Smooth muscle cell of the brain vasculature (primary cell): ENCODE measurements around the gene MLH1.
"Not testable (repeated sequence)": the region's sequence is repeated elsewhere in the genome, so short reads cannot be mapped to it uniquely, and the experiment has no call there.

Experiments
- DNase-seq: peaks from one replicate; pipeline ENCODE4 v3.0.0-alpha.2; 2012; ENCODE audit warnings: low read depth, low spot score

MLH1 gene

DNA sequence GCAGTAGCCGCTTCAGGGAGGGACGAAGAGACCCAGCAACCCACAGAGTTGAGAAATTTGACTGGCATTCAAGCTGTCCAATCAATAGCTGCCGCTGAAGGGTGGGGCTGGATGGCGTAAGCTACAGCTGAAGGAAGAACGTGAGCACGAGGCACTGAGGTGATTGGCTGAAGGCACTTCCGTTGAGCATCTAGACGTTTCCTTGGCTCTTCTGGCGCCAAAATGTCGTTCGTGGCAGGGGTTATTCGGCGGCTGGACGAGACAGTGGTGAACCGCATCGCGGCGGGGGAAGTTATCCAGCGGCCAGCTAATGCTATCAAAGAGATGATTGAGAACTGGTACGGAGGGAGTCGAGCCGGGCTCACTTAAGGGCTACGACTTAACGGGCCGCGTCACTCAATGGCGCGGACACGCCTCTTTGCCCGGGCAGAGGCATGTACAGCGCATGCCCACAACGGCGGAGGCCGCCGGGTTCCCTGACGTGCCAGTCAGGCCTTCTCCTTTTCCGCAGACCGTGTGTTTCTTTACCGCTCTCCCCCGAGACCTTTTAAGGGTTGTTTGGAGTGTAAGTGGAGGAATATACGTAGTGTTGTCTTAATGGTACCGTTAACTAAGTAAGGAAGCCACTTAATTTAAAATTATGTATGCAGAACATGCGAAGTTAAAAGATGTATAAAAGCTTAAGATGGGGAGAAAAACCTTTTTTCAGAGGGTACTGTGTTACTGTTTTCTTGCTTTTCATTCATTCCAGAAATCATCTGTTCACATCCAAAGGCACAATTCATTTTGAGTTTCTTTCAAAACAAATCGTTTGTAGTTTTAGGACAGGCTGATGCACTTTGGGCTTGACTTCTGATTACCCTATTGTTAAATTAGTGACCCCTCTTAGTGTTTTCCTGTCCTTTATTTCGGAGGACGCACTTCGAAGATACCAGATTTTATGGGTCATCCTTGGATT lies at the start of gene MLH1:
Gene MLH1, plus strand, starts transcription at position 193 of the 958 bp plus-strand sequence. Its CDS starts 30 bp downstream, at position 223.
- DNase-seq = peak; percentile 100

DNA sequence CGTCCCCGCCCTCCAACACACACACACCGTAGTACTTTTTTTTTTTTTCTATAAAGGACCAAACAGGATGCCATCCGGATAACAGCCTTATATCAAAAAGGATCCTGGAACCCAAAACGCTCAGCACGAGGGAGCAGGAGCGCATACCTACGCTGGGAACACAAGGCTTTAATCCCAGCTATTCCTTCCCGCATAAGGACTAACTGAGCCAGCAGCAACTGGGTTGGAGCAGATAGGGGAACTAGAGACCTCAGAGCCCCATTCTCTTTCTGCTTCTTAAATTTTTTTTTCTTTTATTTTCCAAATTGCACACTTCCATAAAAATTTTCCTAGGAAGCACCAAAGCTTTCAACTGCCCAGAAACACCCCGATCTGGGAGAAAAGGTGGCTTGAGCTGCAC lies 49.7 kb upstream of the MLH1 start:
- DNase-seq = no peak

DNA sequence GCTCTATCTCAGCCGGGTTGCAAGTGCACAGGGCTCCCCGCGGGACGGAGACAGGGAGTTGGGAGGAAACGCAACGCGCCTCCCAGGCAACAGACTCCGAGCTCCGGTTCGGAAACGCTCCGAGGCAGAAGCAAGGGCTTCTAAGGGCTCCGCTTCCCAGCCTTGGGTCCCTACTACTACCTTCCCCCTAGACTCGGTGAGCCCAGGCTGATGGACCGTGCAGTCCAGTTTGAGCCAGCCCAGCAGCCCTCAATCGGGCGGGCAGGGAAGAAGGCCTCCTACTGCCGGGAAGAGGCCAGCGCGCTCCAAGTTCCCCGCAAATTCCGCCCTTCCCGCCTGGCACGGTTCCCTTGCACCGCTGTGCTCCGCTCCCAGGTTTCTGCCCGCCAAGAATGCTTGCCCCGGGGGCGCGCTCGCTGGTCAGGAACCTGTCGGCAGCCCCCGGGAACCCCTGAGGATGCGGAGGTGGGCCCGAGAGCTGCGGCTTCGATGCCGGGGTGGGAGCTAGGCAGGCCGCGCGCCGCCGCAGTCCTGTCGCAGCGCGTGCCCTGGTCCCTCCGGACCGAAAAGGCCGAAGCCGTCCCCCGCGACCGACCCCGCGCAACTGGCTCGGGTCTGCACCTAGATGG lies 49.2 kb upstream of the MLH1 start:
- DNase-seq = peak; percentile 24

DNA sequence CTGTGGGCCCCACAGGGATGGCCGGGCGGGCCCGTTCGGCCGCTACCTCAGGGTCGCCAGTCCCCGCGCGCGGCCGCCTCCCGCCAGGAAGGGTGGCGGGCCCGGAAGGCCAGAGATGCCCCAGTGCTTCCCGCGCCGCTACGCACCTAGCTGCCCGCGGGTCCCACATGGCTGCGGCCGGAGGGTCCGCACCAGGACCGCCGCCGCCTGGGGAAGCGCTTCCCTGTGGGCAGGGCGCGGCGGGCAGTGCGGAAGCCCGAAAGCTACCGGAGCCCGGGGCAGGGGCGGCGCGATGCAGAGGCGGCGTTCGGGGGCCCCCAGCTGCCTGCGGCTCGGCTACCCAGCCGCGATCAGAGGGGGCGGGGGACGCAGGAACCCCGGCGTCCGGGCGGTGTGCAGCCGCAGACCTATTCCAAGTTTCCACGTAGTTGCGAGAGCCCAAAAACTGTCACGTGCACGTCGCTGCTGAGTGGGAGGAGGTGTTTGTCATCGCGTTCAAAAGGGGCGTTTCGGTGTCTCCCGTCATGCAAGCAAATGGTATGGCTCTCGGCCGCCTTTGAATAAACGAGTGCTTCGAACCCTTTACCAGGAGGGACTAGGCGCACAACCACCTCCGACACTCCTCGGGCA lies 48.6 kb upstream of the MLH1 start, which contains the start of gene TRANK1:
Gene TRANK1, minus strand, starts transcription at position 414 of the 630 bp plus-strand sequence. Its CDS starts 245 bp downstream, at position 169.
- no peak for DNase-seq

DNA sequence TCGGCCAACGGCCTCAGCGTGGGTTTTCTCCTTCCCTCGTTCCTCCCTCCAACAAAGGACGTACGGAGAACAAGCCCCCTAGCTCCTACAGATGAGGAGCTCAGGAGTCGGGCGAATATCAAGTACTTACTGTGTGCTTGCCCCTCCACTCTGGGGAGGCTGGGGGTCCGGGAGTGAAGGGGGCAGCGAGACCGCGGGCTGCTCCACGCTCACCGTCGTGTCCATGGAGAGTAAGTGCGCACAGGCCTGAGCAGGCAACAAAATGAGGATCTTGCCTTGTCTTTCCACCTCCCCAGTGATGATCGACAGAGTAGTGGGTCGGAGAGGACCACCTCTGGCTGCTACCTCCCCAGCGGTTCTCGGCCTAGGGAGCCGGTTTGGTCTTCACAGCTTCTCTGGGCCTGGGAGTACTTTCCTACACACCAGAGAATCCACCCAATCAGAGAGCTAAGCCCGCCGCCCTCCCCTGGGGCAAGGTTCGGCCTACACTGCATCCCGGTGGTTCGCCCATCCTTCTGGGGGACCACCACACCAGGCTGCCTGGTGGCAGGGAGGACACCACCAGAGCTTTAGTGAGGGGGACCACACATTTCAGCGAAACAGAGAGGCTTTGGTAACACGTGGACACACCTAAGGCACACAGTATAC lies 47.9 kb upstream of the MLH1 start:
- no peak for DNase-seq

DNA sequence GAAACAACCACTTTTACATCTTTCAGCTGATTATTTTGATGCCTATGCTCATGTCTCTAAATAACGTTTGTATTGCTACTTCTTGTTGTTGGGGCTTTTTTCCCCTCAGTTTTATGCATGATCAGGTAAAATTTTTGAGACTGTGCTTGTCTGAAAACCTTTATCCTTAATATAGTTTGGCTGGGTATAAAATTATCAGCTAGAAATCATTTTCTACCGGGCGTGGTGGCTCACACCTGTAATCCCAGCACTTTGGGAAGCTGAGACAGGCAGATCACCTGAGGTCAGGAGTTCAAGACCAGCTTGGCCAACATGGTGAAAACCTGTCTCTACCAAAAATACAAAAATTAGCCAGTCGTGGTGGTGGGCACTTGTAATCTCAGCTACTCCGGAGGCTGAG lies 45.5 kb upstream of the MLH1 start:
- DNase-seq = not testable (repeated sequence)

DNA sequence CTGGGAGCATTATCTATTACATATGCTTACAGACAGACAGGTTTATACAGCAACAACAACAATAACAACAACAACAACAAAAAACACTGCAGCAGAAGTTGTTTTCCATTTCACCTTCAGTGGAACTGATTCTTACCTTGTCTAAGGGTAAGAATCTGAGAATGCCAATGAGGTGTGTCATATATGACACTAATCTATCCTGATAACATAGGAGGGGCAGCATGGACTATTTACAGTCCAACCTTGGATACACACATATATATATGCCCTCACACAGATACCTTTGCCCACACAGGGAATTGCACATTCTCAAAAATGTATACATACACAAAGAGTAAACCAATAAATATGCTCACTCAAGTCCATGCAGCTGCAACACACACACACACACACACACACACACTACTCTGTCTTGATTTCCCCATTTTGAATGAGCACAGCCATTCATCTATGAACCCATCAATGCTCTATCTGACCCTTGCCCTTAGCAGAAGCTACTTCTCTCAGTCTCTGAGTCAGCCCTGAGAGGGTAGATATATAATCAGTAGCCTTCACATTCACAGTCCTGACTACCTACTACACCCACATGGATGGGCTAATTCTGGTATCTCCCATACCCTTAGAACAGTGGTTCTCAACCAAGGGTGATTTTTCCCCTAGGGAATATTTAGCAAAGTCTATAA lies 38.7 kb upstream of the MLH1 start:
- no peak for DNase-seq

DNA sequence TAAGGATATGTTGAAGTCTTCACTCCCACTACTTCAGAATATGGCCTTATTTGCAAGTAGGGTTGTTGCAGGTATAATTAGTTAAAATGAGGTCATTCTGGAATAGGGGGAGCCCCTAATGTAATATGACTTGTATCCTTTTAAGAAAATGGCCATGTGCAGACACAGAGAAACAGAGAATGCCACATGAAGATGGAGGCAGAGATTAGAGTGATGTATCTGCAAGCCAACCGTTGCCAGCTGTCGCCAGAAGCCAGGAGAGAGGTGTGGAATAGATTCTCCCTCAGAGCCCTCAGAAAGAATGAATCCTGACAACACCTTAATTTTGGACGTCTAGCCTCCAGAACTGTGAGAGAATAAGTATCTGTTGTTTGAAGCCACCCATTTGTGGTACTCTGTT lies 37.2 kb upstream of the MLH1 start:
- no peak for DNase-seq

DNA sequence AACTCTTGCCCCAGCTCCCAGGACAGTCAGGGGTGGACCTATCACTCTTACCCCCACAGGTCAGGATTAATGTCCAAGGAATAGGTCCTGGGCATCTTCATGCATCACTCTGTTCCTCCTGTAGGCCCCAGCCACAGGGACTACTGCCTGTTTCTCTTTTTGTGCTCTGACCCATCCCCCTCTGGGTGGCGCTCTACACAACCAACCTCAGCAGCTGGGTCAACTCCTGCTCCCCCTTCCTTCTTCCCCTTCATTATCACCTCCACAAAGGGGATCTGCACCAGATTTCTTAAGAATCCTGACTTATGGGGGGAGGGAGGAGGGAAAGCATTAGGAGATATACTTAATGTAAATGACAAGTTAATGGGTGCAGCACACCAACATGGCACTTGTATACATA lies 36.3 kb upstream of the MLH1 start:
- no peak for DNase-seq

DNA sequence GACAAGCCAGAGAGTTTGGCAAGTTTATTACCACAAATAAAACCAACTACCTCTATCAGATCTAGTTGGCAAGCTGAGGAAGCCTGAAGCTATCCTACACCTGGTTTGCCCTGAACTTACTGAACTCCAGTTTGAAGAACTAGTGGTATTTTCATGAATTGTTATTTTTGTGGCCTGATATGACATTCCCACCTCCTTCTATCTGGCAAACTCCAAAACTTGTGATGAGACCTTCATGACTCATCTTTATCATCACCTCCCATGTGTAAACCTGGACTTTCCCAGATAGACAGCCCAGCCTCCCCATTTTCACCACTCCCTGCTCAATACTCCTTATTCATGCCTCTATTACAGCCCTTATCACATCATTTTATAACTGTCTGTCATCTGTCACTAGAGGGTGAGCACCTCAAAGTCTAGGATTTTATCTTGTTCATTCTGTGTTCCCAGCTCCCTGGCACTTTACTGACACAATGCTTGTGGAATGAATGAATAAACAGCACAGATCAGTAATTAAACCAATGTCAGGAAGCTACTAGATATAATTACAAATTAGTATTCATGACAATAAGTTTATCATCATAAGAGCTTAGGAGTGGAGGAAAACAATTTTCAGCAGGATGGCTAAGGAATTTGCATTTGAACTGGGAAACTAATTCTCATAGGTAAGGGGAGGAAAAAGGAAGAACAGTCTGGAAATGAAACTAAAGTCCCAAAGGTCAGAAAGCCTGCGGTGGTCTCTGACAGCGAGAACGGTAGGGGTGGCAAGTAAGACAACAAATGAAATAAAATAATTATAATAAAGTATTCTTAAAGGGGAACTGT lies 35.2 kb upstream of the MLH1 start:
- no peak for DNase-seq

DNA sequence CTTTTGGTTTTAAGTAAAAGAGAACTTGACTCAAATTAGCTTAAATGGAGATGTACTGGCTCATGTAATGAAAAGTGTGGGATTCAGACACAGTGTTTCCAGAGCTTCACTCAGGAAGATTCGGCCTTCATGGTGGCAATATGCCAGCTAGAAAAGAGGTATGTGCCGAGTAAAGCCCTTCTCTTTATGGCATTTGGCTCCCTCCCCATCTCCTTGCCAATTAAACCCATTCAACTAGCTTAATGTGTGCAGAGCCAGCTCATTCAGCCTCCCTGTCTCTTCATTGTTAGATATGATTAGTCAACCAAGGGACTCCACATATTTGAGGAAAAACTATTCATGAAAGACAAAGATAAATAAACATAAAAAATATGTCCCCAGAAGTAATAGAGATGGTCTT lies 33.5 kb upstream of the MLH1 start:
- no peak for DNase-seq

DNA sequence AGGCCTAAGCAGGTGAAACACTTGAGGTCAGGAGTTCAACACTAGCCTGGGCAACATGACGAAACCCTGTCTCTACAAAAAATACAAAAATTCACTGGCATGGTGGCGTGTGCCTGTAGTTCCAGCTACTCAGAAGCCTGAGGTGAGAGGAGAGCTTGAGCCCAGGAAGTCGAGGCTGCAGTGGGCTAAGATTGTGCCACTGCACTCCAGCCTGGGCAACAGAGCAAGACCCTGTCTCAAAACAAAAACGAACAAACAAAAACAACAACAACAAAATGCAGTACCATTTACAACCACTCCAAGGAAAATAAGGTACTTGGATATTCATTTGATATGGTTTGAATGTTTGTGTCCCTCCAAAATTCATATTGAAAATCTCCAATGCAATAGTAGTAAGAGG lies 32.8 kb upstream of the MLH1 start:
- DNase-seq = no peak

DNA sequence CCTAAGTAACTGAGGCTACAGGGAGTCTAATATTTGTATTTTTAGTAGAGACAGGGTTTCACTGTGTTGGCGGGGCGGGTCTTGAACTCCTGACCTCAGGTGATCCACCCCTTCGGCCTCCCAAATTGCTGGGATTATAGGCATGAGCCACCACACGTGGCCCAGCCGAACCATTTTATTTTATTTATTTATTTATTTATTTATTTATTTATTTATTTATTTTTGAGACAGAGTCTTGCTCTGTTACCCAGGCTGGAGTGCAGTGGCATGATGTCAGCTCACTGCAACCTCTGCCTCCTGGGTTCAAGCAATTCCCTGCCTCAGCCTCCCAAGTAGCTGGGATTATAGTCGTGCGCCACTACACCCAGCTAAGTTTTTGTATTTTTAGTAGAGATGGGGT lies 30.3 kb upstream of the MLH1 start:
- not testable (repeated sequence) for DNase-seq

DNA sequence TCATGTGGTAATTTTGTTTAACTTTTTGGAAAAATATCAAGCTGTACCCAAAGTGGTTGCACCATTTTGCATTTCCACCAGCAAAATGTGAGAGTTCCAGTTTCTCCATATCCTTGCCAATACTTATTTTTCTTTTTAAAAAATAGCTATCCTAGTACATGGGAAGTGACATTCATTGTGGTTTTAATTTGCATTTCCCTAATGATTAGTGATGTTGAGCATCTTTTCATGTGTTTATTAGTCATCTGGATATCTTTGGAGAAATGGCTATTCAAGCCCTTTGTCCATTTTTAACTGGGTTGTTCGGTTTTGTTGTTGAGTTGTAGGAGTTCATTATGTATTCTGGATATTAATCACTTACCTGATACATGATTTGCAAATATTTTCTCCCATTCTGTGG lies 29.0 kb upstream of the MLH1 start:
- DNase-seq = no peak

DNA sequence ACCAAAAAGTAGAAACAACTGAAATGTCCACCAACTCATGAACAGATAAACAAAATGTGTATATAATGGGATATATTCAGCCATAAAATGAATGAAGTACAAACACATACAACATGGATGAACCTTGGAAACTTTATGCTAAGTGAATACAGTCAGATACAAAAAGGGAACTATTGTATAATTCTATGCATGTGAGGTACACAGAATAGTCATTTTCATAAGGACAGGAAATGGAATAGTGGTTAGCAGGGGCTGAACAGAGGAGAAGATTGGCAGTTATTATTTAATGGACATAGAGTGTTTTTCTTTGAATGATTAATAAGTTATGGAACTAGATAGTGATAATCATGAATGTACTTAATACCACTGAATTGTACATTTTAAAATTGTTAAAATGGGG lies 28.5 kb upstream of the MLH1 start:
- DNase-seq = no peak

DNA sequence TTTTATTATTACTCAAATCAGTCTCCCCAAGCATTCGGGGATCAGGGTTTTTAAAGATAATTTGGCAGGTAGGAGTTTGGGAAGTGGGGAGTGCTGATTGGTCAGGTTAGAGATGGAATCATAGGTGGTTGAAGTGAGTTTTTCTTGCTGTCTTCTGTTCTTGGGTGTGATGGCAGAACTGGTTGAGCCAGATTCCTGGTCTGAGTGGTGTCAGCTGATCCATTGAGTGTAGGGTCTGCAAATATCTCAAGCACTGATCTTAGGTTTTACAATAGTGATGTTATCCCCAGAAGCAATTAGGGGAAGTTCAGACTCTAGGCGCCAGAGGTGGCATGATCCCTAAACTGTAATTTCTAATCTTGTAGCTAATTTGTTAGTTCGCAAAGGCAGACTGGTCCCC lies 27.9 kb upstream of the MLH1 start:
- DNase-seq = no peak

DNA sequence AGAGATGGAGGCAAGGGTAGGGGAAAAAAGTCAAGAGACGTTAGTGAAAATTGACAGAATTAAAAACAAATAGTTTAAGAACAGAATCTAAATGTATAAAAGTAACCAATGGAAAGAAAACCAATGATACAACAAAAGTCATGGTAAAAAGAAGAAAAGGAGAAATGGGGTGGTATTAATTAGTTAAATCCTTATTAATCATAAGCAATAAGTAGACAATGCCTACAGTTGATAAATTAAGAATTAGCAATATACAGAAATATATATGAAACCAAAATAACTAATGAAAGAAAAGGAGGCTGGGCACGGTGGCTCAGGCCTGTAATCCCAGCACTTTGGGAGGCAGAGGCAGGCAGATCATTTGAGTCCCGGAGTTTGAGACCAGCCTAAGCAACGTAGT lies 24.2 kb upstream of the MLH1 start:
- DNase-seq = no peak

DNA sequence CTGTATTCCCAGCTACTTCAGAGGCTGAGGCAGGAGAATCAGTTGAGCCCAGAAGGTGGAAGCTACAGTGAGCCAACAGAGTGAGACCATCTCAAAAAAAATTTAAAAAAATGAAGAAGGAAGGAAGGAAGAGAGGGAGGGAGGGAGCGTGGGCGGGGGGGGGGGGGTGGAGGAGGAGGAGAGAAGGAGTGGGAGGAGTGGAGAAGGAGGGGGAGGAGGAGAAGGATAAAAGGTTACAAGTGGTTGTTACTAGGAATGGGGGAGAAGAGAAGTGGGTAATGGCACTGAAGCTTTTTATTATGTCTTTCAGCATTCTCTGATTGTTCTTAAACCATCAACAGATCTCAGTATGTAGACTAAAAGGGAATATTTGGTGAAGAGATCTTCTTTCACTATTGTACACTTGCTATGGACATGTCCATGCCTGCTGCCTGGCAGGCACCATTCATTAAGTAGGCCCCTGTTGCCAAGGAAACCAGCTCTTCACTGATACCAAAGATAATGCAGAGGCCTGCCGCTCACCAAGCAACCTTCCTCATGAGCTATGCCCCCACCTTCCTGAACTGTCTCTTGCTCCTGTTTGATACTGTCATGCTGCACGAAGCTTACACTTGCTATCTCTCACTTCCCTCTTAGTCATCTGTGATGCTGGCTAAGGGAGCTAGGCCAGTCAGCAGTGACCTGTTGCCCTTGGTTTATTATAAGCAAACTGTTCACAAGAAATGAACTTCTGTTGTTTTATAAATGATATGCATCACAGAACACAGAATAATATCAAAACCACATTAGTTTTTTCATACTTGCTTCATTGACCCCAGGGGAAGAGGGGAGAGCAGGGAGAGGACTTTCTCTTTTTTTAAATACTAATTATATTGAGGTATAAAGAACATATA lies 23.5 kb upstream of the MLH1 start:
- no peak for DNase-seq

DNA sequence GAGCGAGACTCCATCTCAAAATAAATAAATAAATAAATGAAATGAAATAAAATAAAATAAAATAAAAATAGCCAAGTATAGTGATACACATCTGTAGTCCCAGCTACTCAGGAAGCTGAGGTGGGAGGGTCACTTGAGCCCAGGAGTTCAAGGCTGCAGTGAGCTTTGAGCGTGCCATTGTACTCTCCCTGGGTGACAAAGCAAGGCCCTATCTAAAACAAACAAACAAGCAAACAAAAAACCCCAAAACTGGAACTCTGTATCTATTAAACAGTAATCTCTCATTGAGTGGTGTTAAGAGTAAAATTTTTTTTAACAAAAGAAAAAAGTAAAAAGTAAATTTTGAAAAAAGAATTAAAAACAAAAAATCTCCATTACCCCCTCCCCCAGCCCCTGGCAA lies 21.2 kb upstream of the MLH1 start:
- no peak for DNase-seq
